Ishikawa (cell line): ENCODE data around the gene KPNA3.

Source experiments
- CEBPB ChIP-seq: IDR thresholded peaks from 2 replicates; pipeline ENCODE4 v1.6.1; 2012
- CREB1 ChIP-seq: IDR thresholded peaks from 2 replicates; pipeline ENCODE4 v1.6.1; 2012; ENCODE audit warnings: low read depth
- EGR1 ChIP-seq: IDR thresholded peaks from 2 replicates; pipeline ENCODE4 v1.6.1; 2012
- EP300 ChIP-seq: IDR thresholded peaks from 2 replicates; pipeline ENCODE4 v1.6.1; 2012; ENCODE audit warnings: borderline replicate concordance
- FOXM1 ChIP-seq: IDR thresholded peaks from 2 replicates; pipeline ENCODE4 v1.6.1; 2012; ENCODE audit warnings: low read depth, borderline replicate concordance
- MAX ChIP-seq: IDR thresholded peaks from 2 replicates; pipeline ENCODE4 v1.6.1; 2012
- NFIC ChIP-seq: IDR thresholded peaks from 2 replicates; pipeline ENCODE4 v1.6.1; 2012
- RAD21 ChIP-seq: IDR thresholded peaks from 2 replicates; pipeline ENCODE4 v1.6.1; 2012; ENCODE audit warnings: low read depth
- REST ChIP-seq: IDR thresholded peaks from 2 replicates; pipeline ENCODE4 v1.6.1; 2012; ENCODE audit warnings: low read depth, mild to moderate bottlenecking
- TAF1 ChIP-seq: IDR thresholded peaks from 2 replicates; pipeline ENCODE4 v1.6.1; 2012; ENCODE audit warnings: low read depth, mild to moderate bottlenecking
- TCF12 ChIP-seq: IDR thresholded peaks from 2 replicates; pipeline ENCODE4 v1.6.1; 2012; ENCODE audit warnings: low read depth
- TEAD4 ChIP-seq: IDR thresholded peaks from 2 replicates; pipeline ENCODE4 v1.6.1; 2012
- USF1 ChIP-seq: IDR thresholded peaks from 2 replicates; pipeline ENCODE4 v1.6.1; 2012
- YY1 ChIP-seq: IDR thresholded peaks from 2 replicates; pipeline ENCODE4 v1.6.1; 2012; ENCODE audit warnings: low read depth
- ZBTB7A ChIP-seq: IDR thresholded peaks from 2 replicates; pipeline ENCODE4 v1.6.1; 2012; ENCODE audit warnings: low read depth

KPNA3 gene

GRCh38 chr13:49681842-49682435, 110.5 kb downstream of the KPNA3 start:
- no peak for TF ChIP-seq TCF12
- TF ChIP-seq USF1 = no peak
- no peak for TF ChIP-seq CEBPB

GRCh38 chr13:49679246-49679645, 113.2 kb downstream of the KPNA3 start:
- TF ChIP-seq USF1 (no peak), RAD21 (peak; percentile 27), CEBPB (no peak), TCF12 (no peak), MAX (no peak)

GRCh38 chr13:49678191-49678914, 114.1 kb downstream of the KPNA3 start:
- no peak for TF ChIP-seq YY1
- TF ChIP-seq MAX = no peak

GRCh38 chr13:49676581-49677298, 115.7 kb downstream of the KPNA3 start:
- no peak for TF ChIP-seq TAF1
- no peak for TF ChIP-seq TCF12
- TF ChIP-seq ZBTB7A = no peak
- TF ChIP-seq CEBPB = no peak
- no peak for TF ChIP-seq USF1
- TF ChIP-seq YY1 = no peak
- TF ChIP-seq REST = no peak
- no peak for TF ChIP-seq RAD21
- TF ChIP-seq FOXM1 = no peak
- TF ChIP-seq NFIC = no peak
- no peak for TF ChIP-seq CREB1

- TF ChIP-seq TCF12 (no peak), EP300 (no peak), RAD21 (no peak), TEAD4 (no peak), YY1 (no peak), ZBTB7A (no peak), CREB1 (no peak), MAX (no peak), USF1 (no peak), CEBPB (no peak), NFIC (no peak), EGR1 (no peak), TAF1 (no peak), FOXM1 (no peak), REST (no peak)
Observed at GRCh38 chr13:49670828-49671227, 121.7 kb downstream of the KPNA3 start.
